Measurements from ENCODE around the gene GUCY1A2.

The GUCY1A2 gene

GRCh38 chr11:106733635-106734034, 284.6 kb downstream of the GUCY1A2 start:
- no peak for DNase-seq (ENCODE audit: low read depth in 2 of 2)

GRCh38 chr11:106728859-106729258, 289.4 kb downstream of the GUCY1A2 start:
- DNase-seq (ENCODE audit: low read depth in 2 of 2): no peak

DNA sequence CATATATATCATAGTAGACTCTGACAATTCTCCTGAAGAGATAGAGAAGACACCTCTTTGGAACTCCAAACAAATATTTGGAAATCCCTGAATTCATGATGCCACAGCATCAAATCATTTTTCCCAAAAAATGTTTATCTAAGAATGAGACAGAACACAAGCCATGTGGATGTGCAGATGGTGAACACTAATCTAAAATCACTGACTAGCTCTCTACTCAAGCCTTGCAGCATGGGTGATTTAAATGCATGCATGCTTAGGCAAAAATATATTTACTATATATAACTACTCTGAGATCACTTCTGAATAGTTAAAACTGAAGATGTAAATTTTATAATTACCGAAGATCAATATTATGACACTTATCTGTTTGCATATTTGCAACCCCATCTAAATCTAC, 289.9 kb downstream of the GUCY1A2 start:
- no peak for DNase-seq (ENCODE audit: low read depth in 2 of 2)

GRCh38 chr11:106727256-106727655, 291.0 kb downstream of the GUCY1A2 start:
- DNase-seq (ENCODE audit: low read depth in 2 of 2): no peak

GRCh38 chr11:106724293-106724892, 293.9 kb downstream of the GUCY1A2 start:
- no peak for DNase-seq (ENCODE audit: low read depth in 2 of 2)

DNA sequence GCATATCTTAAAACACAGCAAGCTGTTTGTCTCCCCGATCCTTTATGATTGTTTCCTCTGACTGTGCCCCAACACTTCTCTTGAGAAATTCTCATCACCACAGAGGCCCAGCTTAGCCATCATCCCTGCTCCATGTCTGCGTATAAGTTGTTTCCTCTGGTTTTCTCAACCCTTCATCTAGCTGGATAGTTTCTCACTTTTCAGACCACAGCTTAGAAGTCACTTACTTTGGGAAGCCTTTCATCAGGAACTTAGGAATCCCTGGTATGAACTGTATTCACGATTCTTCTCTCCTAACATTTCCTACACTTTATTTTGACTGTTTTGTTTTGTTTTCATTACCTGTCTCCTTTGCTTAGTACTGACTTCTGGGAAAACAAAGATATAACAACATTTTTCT, 295.2 kb downstream of the GUCY1A2 start:
- DNase-seq (ENCODE audit: low read depth in 2 of 2): no peak

DNA sequence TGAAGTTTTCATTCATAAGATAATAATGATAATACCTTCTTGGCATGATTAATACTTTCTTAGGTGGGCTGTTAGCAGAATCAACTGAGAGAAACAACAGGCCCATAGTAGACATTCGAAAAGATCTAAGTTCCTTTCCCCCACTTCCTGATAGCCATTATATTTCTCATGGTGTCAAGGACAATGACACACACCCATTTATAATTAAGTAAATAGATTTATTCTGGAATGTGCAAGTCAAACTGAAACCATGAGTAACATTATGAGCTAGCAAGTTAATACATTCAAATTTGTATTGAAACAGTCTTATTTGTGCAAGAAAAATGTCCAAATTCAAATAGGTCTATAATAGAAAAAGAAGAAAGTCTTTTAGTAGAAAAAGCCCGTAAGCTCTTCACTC, 301.1 kb downstream of the GUCY1A2 start:
- DNase-seq (ENCODE audit: low read depth in 2 of 2): no peak

GRCh38 chr11:106714199-106714598, 304.1 kb downstream of the GUCY1A2 start:
- no peak for DNase-seq (ENCODE audit: low read depth in 2 of 2)

DNA sequence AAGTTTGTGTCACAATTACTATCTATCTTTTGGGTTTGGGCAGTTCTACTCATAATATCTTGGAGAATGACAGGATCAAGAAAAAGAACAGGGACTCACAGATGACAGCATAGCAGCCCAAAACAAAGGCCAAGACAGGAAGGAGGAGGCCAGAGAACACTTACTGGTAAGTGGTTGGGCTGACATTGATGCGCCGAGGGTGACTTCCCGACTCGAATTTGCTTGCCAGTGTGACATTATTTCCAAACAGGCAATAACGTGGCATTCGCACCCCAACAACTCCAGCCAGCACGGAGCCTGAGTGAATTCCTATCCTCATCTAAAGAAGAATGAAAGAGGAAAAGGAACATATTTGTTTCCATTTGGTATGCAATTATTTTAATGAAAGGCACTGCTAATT, 309.9 kb downstream of the GUCY1A2 start:
- DNase-seq (ENCODE audit: low read depth in 2 of 2): no peak

DNA sequence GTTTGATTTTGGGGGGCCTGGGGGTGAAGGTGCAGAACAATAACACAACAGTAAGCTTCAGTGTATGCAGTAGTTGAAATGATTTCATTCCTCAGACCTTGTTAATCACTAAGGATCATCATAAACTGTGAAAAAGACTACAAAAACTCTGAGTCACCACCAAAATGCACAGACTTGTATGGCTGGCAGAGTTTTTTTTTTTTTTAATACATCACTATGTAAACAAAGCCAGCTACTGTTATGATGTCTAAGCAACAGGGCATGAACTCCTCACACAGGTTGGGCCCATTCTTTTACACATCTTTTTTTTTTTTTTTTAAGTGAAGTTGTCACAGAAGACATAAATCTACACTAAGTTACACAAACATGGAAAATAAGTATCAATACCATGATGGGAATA, 311.9 kb downstream of the GUCY1A2 start:
- no peak for DNase-seq (ENCODE audit: low read depth in 2 of 2)

DNA sequence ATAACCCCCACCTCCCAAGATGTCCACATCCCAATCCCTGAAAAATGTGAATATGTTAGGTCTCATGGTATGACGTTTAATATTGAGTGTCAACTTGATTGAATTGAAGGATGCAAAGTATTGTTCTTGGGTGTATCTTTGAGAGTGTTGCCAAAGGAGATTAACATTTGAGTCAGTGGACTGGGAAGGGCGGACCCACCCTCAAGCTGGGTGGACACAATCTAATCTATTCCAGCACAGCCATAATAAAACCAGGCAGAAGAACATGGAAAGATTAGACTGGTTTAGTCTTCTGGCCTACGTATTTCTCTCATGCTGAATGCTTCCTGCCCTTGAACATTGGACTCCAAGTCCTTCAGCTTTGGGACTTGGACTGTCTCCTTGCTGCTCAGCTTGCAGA, 315.5 kb downstream of the GUCY1A2 start:
- DNase-seq (ENCODE audit: low read depth in 2 of 2): no peak

DNA sequence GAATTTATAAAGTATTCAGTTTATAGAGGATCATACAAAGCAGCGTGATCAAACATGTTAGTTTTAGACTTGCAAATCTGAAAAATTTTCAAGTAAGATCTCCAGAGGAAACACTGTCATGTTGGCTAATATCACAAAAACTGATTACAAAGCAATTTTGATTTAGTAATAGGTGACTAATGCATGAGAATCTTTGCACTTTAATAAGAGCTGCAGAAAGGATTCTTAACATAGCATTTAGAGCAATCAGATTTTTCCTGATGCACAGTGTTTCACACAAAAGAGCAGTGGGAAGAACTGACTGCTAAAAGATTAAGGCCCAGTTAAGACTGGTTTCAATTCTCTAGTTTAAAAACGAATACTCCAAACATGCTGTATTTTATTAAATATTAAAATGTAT, 321.2 kb downstream of the GUCY1A2 start:
- DNase-seq (ENCODE audit: low read depth in 2 of 2): no peak

DNA sequence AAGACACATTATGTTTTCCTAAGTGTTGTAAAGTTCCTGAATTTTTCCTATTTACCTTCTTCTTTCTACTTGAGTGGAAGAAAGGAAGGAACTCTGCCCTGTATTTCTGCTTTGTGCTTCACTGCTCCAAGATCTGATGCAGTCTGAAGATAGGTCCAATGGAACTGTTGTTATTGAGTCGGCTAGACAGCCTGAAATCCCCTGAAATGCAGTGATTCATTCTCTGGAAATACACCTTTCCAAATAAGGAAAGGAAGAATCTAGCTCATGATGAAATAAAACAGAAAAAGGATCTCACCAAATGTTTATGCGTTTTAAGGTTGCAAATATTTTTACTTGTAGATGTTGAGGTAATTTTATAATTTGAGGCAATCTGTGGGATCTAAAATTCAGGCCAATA, 322.8 kb downstream of the GUCY1A2 start:
- no peak for DNase-seq (ENCODE audit: low read depth in 2 of 2)

DNA sequence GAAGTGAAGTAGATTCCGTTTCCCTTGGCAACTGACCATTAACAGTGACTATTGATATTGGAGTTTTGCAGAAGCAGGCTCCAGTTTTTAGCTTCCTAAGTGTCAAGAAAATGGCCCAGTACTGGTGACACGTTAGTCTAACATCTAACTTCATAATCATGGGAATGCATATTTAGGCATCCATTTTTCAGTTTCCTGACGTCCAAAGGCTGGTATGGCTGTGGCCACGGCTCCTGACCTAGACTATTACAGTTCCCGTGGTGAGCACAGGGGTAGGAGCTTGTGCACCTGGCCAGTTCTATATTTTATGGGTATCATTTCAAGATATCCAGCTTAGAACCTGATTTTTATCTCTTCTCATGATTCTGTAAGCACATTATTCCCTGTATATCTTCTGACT, 323.8 kb downstream of the GUCY1A2 start:
- no peak for DNase-seq (ENCODE audit: low read depth in 2 of 2)

DNA sequence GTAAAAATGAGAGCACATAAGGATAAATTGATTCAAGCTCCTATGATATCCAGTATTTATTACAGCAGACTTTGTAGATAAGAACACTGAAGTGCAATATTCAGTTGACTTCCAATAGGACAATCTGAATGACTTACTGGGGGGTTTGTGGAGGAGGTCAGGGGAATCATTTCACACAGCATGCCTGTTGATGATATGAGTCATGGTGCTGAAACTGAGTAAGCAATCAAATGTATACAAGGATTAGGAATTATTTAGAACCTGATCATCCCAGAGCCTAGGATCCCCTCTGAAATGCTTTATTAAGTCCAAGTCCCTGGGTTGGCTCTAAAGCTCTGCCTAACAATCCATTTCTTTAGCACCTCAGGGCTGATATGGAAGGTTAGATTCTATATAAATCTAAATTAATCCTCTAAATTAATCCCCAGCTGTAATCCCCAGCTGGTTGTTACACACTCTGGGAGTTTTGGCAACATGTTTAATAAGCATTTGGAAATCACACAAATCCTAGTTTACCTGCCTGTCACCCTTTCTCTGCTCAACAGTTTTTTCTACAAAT, 326.4 kb downstream of the GUCY1A2 start:
- DNase-seq (ENCODE audit: low read depth in 2 of 2): no peak

GRCh38 chr11:106690923-106691322, 327.4 kb downstream of the GUCY1A2 start:
- DNase-seq (ENCODE audit: low read depth in 2 of 2): no peak

GRCh38 chr11:106684944-106685343, 333.3 kb downstream of the GUCY1A2 start:
- no peak for DNase-seq (ENCODE audit: low read depth in 2 of 2)

GRCh38 chr11:106683435-106683834, 334.8 kb downstream of the GUCY1A2 start:
- DNase-seq (ENCODE audit: low read depth in 2 of 2): no peak

- DNase-seq (ENCODE audit: low read depth in 2 of 2): no peak
Observed at GRCh38 chr11:106681435-106681834, 336.8 kb downstream of the GUCY1A2 start.

DNA sequence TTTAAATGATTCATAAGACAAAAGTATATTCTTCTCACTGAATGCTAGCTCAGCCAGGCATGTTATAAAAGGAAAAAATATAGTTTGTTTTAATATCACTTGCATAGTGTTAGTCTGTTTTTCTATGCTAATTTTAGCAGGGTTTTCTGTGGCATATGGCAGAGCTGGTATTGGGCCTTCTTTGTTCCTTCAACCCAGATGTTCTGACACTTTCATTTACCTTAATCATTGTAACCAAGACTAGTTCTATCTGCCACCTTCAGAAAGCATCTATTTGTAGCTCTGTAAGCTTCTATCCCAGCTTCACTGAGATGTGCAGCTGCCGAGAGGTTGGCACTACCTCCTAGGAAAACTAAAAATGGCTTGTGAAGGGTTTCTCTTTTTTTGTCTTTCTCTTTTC, 338.7 kb downstream of the GUCY1A2 start:
- DNase-seq (ENCODE audit: low read depth in 2 of 2): no peak

DNA sequence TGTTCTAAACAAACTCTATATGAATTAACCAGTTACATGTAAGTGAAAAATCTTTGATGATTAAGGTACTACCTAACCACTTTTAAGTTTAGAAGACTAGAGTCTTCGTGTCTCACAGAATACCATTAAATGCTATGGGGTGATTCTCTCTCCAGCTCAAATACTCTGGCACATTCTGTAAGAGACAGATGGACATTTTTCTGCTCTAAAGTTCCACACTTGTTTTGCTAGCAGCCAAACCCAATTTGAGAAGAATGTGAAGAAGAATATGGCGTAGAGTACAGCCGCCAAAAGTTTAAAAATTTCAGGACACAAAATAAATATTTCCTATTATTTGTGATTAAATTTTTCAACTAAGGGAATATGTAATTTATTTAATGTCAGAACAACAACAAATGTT, 339.1 kb downstream of the GUCY1A2 start:
- DNase-seq (ENCODE audit: low read depth in 2 of 2): no peak

DNA sequence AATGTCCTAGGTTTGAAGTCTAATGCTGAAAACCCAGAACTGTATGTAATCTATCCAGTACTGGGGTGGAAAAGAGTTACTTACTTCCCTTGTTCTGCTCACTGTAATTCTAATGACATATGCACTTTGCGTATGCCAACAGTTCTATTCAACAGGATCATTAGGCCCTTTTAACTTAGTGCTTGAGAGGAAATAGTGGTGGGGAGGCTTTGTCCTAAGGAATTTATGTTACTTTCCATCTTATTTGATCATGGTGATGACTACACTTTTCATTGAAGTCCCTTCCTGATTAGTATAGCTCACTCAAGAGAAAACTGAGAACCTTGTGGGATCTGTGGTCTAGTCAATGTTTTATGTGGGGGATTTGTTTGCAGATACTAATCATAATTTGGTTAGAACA, 348.2 kb downstream of the GUCY1A2 start:
- DNase-seq (ENCODE audit: low read depth in 2 of 2): no peak

GRCh38 chr11:106668147-106668546, 350.1 kb downstream of the GUCY1A2 start:
- no peak for DNase-seq (ENCODE audit: low read depth in 2 of 2)

DNA sequence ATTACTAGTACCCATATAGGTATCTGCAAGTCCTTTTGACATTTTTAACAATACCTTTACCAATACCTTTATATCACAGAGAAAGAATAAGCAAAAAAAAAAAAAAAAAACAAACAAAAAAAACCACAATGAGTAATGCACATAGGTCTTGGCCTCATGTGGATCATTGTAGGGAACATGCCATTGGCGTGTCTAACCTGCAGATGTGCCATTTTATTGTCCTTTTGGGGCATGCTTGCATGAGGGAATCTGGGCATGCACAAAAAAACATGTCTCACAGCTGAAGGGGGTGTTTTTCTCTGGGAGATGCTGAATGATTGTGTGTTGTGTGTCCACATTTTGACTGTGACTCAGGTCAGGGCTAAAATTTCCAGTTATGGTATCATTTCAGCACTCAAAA, 361.6 kb downstream of the GUCY1A2 start:
- no peak for DNase-seq (ENCODE audit: low read depth in 2 of 2)

Measured in stimulated activated CD8-positive, alpha-beta memory T cell treated with anti-CD3 and anti-CD28 coated beads, Interleukin-7, amount 100 ng/mL, for 4 hours (primary cell).